ENCODE measurements around the gene LAT.
A peak's percentile ranks its signal among the peaks of the same experiment; 100 is the strongest.
"Not testable (repeated sequence)": the region's sequence is repeated elsewhere in the genome, so short reads cannot be mapped to it uniquely, and the experiment has no call there.

The LAT gene, protein sequence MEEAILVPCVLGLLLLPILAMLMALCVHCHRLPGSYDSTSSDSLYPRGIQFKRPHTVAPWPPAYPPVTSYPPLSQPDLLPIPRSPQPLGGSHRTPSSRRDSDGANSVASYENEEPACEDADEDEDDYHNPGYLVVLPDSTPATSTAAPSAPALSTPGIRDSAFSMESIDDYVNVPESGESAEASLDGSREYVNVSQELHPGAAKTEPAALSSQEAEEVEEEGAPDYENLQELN

DNA sequence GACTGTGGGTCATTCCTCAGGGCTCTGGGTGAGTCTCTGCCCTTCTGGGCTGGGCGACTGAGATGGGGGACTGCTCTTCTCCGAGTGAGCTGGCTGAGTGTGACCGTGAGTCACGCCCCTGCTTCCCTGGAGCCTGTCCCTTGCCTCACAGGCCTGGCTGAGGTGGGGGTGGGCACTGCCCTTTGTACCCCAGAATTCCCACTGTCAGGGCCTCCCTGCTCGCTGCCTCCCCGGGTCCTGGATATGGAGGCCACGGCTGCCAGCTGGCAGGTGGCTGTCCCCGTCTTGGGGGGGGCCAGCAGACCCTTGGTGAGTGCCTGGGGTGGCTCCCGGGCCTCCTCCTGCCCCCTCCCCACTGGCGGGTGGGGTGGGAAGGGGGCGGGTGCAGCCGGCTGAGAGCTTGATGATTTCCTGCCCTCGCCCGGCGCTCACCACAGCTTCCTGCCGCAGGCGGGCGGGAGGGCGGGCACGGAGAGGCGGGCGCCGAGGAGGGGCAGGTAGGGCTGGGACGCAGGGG, at the start of gene LAT:
Gene LAT, plus strand, starts transcription at position 434 of the 517 bp plus-strand sequence. CDS start 366 bp downstream, outside the sequence.
- DNase-seq, result no peak

DNA sequence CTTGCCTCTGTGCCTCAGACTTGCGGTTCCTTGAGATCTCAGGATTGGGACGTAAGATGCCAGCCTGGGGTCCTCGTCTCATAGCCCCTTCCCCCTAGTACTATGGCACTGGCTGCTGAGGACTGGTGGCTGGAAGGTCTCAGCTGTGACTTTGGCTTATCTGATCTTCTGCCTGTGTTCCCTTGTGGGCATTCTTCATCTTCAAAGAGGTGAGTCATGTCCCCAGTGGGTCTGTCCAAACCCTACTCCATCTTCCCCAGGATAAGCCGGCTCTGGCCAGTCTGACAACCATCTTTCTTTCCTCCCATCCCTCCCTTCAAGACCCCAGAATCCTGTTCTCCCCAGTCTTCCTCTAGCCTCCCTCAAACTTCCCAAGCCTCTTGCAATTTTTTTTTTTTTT, 49.5 kb upstream of the LAT start:
- DNase-seq, result no peak

DNA sequence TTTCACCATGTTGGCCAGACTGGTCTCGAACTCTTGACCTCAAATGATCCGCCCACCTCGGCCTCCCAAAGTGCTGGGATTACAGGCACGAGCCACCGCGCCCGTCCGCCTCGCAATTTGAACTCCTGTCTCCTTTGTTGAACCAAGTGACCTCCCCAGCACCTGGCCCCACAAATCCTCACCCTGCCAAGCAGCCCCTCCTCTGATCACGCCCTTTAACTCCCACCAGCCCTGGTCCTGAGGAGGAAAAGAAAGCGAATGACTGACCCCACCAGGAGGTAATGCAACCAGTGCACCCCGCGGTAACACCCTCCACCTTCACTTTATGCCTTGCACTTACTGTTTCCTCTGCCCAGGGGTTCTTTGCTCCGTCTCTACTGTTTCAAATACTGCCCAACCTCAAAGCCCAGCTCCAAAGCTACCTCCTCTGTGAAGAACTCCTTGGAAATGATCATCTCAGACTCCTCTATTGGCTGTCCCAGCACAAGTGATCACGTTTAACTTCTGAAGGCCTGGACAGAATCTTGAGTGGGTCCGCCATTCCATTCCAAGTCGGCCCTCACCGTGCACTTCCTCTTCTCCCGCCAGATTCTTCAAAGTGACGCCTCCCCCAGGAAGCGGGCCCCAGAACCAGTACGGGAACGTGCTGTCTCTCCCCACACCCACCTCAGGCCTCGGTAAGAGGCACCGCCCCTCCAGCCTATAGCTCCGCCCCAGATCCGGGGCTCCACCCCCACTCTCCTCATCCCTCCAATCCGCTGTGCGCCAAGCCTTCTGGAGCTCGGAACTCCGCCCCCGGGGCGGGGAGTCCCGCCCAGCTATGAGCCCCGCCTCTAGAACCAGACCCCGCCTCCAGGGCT, 48.7 kb upstream of the LAT start:
- peak; percentile 71 for DNase-seq

GRCh38 chr16:28936784-28937155, 48.1 kb upstream of the LAT start:
- DNase-seq, result no peak

GRCh38 chr16:28937222-28937876, 47.5 kb upstream of the LAT start:
- DNase-seq, result no peak

GRCh38 chr16:28938721-28939120, 46.1 kb upstream of the LAT start:
- no peak for DNase-seq

DNA sequence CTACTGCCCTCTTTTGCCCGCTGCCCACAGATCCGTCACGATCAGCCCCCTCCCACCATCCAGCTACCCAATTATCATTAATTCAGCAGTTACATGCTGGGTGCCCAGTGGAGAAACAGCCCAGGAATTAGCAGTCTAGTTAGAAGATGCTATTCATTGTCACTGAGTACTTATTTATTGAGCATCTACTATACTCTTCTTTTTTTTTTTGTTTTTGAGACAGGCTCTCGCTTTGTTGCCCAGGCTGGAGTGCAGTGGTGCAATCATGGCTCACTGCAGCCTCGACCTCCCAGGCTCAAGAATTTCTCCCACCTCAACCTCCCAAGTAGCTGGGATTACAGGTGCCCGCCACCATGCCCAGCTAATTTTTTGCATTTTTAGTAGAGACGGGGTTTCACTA, 45.0 kb upstream of the LAT start:
- not testable (repeated sequence) for DNase-seq

DNA sequence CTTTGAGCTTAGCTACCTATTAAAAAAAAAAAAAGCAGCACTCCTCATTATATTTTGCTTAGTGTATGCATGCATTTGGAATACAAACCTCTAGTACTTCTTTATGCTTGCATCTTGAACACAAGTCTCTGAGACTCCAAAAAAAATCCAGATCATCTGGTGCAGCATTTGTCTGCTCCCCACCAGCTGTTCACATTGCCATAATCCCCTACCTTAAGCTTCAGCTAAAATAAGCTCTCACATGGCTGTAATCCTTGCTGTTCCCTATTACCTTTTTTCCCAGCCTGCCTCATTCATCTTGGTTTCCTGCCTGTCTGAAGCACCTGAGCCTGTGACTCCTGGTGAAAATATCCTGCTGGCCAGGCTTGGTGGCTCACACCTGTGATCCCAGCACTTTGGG, 41.6 kb upstream of the LAT start:
- no peak for DNase-seq

- DNase-seq, result no peak
Measured at GRCh38 chr16:28946681-28947080, 38.2 kb upstream of the LAT start.

GRCh38 chr16:28950648-28951409, 34.0 kb upstream of the LAT start, which contains the start of gene NFATC2IP:
Gene NFATC2IP (plus strand): TSS chr16:28950937. CDS start chr16:28951012, 75 bp downstream.
- DNase-seq, result peak; percentile 100

GRCh38 chr16:28951410-28951943, 33.4 kb upstream of the LAT start:
- DNase-seq, result no peak

DNA sequence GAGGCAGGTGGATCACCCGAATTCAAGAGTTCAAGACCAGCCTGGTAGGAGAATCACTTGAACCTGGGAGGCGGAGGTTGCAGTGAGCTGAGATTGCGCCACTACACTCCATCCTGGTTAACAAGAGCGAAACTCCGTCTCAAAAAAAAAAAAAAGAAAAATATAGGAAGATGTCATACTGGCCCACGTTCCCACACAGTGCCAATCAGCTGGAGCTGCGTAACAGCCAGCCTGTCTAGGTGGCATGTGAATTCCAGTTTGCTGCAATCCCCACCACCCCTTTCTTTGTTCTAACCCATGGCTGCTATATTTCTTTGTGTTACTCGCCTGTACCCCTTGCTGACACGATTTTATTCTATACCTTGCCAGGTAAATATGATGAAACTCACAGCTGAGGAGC, 26.6 kb upstream of the LAT start:
- DNase-seq, result no peak

DNA sequence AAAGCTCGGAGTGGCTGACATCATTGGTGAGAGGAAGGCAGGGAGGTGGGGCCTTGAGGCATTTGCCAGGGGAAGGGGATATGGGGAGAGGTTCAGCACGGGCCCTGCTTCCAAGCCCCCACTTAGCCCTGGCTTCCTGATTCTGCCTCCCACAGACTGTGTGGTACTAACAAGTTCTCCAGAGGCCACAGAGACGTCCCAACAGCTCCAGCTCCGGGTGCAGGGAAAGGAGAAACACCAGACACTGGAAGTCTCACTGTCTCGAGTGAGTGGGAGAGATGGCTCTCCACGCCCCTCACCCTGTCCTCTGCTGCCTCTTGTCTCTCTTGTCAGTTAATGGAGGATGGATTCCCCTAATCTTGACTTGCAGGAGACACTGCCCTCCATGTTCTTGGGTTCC, 26.0 kb upstream of the LAT start:
- DNase-seq, result no peak

GRCh38 chr16:28964072-28964471, 20.8 kb upstream of the LAT start:
- no peak for DNase-seq

DNA sequence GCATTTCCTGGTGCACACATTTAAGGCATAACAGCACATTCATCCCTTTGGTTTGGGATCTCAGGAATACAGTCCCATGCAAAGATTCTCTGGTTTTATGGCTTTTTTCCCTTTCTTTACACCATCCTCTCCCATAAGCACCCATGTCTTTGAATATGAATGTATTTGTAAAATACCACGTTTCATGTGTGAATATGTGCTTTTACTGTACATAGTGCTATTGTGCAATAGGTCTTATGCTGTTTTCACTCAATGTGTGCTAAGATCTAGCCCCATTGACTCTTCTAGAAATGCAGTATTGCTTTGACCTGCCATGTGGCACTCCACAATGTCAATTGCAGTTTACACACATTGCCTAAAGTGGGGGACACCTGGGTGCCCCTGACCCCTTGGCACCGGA, 20.4 kb upstream of the LAT start:
- no peak for DNase-seq

DNA sequence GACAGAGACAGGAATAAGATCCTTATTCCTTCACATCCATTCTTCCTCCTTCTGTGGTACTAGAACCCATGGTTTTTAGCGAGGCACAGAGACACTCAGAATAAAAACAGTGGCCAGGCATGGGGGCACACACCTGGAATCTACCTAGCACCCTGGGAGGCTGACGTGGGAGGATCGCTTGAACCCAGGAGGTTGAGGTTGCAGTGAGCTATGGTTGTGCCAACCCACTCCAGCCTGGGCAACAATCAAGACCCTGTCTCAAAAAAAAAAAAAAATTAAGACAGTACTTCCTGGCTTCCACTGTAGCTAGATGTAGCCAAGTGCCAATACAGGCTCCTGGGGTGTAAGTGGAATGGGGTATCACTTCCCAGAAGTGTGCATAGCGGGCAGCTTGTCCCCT, 17.7 kb upstream of the LAT start:
- no peak for DNase-seq

DNA sequence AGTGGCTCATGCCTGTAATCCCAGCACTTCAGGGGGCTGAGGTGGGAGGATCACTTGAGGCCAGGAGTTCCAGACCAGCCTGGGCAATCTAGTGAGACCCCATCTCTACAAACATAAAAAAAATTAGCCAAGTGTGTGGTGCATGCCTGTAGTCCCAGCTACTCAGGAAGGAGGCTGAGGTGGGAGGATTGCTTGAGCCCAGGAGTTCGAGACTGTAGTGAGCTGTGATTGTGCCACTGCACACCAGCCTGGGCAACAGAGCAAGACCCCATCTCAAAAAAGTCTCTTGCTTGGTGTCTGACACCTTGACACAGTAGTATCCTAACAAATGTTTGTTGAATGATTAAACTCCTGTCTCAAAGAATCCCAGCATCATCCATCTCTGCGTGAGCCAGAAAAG, 15.2 kb upstream of the LAT start:
- DNase-seq, result not testable (repeated sequence)

DNA sequence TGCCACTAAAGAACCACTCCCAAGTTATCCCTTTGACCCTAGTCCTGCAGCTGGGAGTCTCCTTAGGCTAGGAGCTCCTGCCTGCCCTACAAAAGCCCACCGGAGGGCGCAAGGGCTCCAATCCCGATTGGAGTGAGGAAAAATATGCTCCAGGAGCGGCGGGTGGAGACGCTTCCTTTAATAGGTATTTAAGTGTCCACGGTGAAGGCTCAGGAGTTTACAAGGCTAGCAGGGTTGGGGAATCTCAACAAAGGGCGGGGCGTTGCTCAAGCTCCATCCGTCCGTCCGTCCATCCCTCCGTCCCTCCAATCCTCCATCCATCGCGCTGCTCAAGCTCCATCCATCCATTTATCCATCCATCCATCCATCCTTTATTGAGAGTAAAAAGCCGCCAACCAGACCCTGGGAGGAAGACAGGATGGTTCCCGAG, 10.8 kb upstream of the LAT start:
- DNase-seq, result peak; percentile 67

DNA sequence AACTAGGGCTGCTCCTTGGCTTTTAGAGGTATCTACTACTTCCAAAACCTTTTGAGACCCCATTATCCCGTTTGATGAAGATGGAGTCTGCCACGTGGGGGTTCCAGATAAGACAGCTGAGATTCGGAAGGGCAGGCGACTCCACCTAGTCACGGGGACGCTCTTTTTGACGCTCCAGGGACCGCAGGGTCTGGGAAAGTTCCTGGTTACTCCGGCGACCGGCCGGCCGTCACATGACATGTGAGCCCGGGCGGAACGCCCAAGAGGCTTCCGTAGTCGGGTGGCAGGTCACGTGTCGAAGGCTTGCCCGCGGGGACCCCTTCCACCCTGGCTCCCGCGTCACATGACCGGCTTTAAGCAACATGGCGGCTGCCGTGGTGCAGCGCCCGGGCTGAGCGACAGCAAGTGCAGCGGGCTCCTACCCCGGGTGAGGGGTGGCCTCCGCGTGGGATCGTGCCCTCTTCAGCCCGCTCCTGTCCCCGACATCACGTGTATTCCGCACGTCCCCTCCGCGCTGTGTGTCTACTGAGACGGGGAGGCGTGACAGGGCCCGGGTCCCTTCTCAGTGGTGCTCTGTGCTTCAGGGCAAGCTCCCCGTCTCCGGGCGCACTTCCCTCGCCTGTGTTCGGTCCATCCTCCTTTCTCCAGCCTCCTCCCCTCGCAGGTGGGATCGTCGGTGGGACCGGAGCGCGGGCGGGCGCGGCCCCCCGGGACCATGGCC, 10.3 kb upstream of the LAT start, which contains the start of gene SPNS1:
Gene SPNS1, plus strand, starts transcription at position 342 of the 721 bp plus-strand sequence. Its CDS starts 374 bp downstream, at position 716.
- peak; percentile 96 for DNase-seq

- DNase-seq, result no peak
Measured at GRCh38 chr16:28975158-28975599, 9.7 kb upstream of the LAT start.

All from fibroblast of upper back skin (primary cell).